Breast epithelium (tissue), 3 donors: ENCODE results near the gene MACROD2.

Source experiments
- POLR2A ChIP-seq: fragments of 450-650 bp; IDR thresholded peaks from one replicate; pipeline ENCODE4 v1.6.1; 2016; ENCODE audit warnings: antibody characterized with exemption, mild to moderate bottlenecking, moderate library complexity
- POLR2AphosphoS5 ChIP-seq, 3 donors: sonication (generic); formaldehyde crosslinking; IDR thresholded peaks; one replicate each; pipeline ENCODE4 v1.6.1; 2017; ENCODE audit warnings: antibody characterized with exemption in 3 of 3
- TF ChIP-seq, protein P1 (sequence below), 3 donors: fragments of 450-650 bp; IDR thresholded peaks; one replicate each; pipeline ENCODE4 v1.5.1; 2016 to 2017; ENCODE audit warnings: antibody characterized with exemption in 3 of 3, mild to moderate bottlenecking in 3 of 3, moderate library complexity in 3 of 3

DNA sequence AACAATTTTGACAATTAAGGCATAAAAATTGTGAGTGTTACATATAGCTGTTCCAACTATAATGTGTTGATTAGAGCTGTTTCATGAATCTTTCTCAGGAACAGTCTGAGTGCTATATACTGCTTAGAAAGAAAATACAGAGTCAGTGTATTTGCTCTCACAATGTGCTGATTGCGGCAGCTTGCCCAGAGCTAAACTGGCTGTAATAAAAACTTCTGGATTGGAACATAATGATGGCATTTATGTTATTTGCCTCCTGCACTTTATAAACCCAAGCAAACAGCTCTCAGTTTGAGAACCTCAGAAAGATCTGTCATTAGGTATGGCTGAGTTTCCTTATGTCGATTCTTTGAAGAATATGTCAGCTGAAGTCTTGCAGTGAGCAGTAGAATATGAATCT is 312.6 kb downstream of the MACROD2 start:
- no peak for TF ChIP-seq POLR2AphosphoS5 (IDR thresholded peaks at IDR 0.05)
- TF ChIP-seq, protein P1, sequence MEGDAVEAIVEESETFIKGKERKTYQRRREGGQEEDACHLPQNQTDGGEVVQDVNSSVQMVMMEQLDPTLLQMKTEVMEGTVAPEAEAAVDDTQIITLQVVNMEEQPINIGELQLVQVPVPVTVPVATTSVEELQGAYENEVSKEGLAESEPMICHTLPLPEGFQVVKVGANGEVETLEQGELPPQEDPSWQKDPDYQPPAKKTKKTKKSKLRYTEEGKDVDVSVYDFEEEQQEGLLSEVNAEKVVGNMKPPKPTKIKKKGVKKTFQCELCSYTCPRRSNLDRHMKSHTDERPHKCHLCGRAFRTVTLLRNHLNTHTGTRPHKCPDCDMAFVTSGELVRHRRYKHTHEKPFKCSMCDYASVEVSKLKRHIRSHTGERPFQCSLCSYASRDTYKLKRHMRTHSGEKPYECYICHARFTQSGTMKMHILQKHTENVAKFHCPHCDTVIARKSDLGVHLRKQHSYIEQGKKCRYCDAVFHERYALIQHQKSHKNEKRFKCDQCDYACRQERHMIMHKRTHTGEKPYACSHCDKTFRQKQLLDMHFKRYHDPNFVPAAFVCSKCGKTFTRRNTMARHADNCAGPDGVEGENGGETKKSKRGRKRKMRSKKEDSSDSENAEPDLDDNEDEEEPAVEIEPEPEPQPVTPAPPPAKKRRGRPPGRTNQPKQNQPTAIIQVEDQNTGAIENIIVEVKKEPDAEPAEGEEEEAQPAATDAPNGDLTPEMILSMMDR (IDR thresholded peaks at IDR 0.05), result no peak
- no peak for TF ChIP-seq POLR2A
